ENCODE results near the gene FGR. TPM values are rescaled to one million over a fixed set of nuclear protein-coding genes. Genes with fewer than 3 reads are reported as not detected.

The FGR gene
- total RNA-seq, 1 donor from 2014 or later: not detected

DNA sequence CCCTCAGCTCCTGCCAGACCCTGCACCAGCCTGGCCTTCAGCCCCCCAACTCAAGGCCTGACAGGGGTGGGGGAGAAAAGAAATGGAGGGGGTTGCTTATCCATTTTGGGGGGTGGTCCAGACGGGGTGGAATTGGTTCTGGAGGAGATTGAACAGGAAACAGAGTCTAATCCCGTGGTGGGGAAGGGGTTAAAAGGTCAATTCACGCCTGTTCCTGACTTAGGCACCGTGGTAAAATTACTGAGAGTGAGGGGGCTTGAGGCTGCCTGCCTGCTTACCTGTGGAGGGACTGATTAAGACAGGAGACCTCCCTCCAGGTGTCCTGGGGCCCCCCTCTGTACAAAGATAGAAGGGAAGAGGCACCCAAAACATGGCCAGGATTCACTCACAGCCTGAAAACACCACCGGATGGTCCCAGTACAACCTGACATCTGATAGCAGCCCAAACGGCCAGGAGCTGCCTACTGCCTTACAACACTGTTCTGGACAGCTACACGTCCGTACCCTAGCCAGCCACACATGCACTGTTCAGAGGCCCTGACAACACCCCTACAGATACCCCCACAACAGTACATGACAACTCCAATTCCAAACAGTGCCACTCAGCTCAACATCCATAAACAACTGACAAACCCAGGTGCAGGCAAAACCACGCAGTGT is 62.8 kb downstream of the FGR start:
- DNase-seq (ENCODE audit: low read depth): no peak
- no peak overlapping the region for H3K4me3 ChIP-seq (ENCODE audit: low read depth, low read length)
- TF ChIP-seq, protein P1, sequence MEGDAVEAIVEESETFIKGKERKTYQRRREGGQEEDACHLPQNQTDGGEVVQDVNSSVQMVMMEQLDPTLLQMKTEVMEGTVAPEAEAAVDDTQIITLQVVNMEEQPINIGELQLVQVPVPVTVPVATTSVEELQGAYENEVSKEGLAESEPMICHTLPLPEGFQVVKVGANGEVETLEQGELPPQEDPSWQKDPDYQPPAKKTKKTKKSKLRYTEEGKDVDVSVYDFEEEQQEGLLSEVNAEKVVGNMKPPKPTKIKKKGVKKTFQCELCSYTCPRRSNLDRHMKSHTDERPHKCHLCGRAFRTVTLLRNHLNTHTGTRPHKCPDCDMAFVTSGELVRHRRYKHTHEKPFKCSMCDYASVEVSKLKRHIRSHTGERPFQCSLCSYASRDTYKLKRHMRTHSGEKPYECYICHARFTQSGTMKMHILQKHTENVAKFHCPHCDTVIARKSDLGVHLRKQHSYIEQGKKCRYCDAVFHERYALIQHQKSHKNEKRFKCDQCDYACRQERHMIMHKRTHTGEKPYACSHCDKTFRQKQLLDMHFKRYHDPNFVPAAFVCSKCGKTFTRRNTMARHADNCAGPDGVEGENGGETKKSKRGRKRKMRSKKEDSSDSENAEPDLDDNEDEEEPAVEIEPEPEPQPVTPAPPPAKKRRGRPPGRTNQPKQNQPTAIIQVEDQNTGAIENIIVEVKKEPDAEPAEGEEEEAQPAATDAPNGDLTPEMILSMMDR (conservative IDR thresholded peaks at IDR 0.05; ENCODE audit: low read depth, low read length): no peak

DNA sequence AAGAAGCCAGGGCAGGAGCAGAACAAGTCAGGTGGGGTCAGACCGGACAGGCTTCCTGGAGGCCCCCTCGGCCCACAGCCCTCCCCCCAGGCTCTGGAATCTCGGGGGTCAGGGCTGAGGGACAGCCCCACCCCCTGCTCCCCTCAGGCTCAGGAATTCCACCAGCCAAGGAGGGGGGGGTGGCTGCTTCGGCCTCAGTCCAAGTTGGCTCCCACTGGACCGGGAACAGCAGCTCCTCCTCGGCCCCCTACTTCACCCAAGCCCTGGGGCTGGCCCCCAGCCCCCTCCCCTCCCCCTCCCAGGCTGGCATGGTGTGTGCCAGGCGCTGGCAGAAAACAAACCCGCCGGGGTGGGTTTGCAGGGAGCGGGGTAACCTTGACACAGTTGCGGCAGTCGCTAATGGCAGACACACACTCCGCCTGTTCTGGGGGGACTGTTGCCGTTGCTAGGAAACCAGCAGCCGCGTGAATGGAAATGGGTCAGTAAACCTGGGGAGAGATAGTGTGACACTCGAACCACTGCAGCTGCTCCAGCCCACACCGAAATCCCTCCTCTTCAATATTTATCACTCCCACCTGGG is 63.5 kb downstream of the FGR start:
- TF ChIP-seq, protein P1 (conservative IDR thresholded peaks at IDR 0.05; ENCODE audit: low read depth, low read length): no peak
- no peak for DNase-seq (ENCODE audit: low read depth)
- no peak overlapping the region for H3K4me3 ChIP-seq (ENCODE audit: low read depth, low read length)

DNA sequence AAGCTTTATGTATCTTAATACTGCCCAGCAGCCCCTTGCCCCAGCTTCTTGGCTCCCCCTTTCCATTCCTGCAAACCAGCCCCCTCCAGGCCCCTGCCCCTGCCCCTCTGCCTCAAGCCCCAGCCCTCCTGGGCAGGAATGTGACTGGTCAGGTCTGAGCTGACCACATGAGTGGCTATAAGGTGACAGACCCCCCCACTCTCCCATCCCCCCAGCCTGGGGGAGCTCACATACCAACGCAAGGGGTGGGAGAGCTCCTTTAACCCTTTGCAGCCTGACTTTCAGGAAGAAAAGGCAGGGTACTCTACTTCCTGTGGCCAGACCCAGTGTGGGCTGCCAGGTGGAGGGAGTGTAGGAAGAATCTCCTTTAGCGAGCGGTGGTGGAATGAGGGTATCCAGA is 64.2 kb downstream of the FGR start:
- H3K4me3 ChIP-seq (ENCODE audit: low read depth, low read length): no peak overlapping the region
- no peak for DNase-seq (ENCODE audit: low read depth)
- TF ChIP-seq, protein P1 (conservative IDR thresholded peaks at IDR 0.05; ENCODE audit: low read depth, low read length): no peak

DNA sequence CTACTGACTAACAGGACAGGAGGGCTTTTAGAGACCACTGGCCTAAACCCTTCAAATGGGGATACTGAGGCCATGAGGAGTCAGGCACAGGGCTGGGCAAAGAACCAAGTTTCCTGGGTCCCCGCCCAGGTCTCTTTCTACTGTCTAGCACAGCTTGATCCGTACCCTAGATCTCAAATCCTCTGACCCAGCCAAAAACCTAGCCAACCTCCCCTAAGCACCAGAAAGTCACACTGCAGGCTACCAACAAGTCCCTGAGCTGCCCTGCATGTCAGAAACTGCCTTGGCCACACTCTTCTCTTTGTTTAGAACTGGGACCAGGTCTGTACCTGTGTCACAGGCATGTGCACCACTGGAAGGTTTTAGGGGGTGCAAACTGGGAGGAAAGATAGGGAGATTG is 64.6 kb downstream of the FGR start:
- no peak for DNase-seq (ENCODE audit: low read depth)
- H3K4me3 ChIP-seq (ENCODE audit: low read depth, low read length): no peak overlapping the region
- TF ChIP-seq, protein P1 (conservative IDR thresholded peaks at IDR 0.05; ENCODE audit: low read depth, low read length): no peak

DNA sequence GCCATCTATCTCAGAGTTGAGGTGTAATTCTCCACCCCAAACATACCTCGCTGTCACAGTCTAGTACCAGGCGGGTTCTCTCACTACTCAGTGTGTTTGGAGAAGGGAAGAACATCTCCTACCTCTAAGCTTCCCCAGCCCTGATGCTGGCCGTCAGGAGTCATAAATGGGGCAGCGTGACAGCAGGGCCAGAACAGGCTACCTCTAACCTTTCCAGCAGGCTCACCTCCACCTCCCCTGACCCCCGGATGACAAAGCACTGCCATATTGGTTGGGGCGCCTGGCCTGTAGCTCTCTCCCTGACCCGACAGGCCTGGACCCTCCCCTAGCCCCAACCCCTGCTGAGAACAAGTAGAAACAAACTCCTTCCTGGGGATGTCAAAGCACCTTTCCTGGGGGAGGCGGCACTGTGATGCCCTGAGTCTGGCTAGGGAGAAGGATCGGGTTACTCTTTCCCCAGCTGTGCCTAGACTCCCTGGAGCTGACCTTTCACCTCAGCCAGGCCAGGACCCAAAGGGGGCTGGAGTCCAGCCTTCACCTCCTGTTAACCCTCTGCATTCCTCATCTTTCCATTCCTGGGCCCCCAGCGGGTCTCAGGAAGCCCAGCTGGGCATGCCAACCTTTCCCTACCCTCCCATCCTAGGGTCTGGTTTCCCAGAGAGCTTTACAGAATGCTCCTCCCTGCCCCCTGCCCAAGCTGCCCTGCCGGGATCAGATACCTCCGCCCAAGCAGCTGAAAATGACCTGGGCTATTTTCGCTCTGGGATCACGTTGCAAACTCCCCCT is 65.3 kb downstream of the FGR start:
- DNase-seq (ENCODE audit: low read depth): no peak
- H3K4me3 ChIP-seq (ENCODE audit: low read depth, low read length): no peak overlapping the region
- TF ChIP-seq, protein P1 (conservative IDR thresholded peaks at IDR 0.05; ENCODE audit: low read depth, low read length): no peak

DNA sequence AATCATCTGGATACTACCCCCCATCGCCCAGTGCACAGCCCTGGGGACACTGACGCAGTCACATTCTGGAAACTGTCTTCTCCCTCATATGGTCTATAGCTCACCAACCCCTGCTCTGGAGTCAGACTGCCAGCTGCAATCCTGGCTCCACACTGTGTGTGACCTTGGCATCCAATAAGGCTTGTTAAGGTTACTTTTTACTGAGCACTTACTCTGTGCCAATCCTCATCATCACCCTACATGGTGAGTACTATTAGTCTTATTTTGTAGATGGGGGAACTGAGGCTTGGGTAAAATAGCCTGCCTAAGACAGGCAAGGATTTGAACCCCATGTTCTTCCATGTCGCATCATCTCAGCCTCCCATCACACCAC is 65.9 kb downstream of the FGR start:
- TF ChIP-seq, protein P1 (conservative IDR thresholded peaks at IDR 0.05; ENCODE audit: low read depth, low read length): no peak
- no peak for DNase-seq (ENCODE audit: low read depth)
- H3K4me3 ChIP-seq (ENCODE audit: low read depth, low read length): no peak overlapping the region
